DMS153 treated with DMSO at 0.1 percent for 48 hours (cell line): ENCODE measurements around the gene DRAM2.
"Not testable (repeated sequence)": the region's sequence is repeated elsewhere in the genome, so short reads cannot be mapped to it uniquely, and the experiment has no call there.

Experiments used
- DNase-seq: peaks from one replicate; lab custom pipeline; 2025; ENCODE audit not compliant: unreplicated experiment; lab: John Stamatoyannopoulos, UW

DRAM2 gene

GRCh38 chr1:111084999-111085398, 54.9 kb downstream of the DRAM2 start:
- no peak for DNase-seq

GRCh38 chr1:111082421-111083203, 57.3 kb downstream of the DRAM2 start:
- DNase-seq: no peak

- DNase-seq: not testable (repeated sequence)
Measured at GRCh38 chr1:111079329-111079728, 60.6 kb downstream of the DRAM2 start.

GRCh38 chr1:111077312-111077711, 62.6 kb downstream of the DRAM2 start:
- not testable (repeated sequence) for DNase-seq
